Stimulated activated CD4-positive, alpha-beta T cell treated with anti-CD3 and anti-CD28 coated beads, Interleukin-4, amount 100 ng/mL, for 48 hours (primary cell): Measurements from ENCODE around the gene PRR5L.
"Not testable (repeated sequence)": the region's sequence is repeated elsewhere in the genome, so short reads cannot be mapped to it uniquely, and the experiment has no call there.

Experiments used
- DNase-seq, 2 donors: peaks; one replicate each; pipeline ENCODE4 v3.0.0-alpha.2; 2020; ENCODE audit warnings: low read depth in 2 of 2

The PRR5L gene

DNA sequence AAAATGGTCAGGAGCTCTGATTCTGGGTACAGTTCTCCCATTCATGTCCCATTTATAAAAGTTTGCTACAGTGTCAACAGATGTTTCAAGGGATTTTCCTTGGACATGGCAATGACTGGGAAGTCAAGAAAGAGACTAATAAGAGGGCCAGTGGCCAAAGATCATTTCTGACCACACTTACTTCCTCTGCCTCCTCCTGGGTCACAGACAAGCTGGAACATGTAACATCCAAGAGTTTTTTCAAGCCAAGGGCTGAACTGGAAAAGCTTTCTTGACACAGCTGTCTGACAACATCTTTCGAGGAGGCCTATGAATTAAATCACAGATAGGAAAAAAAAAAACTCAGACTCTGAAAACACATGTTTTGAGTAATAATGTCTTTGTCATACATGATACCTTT, 15.6 kb upstream of the PRR5L start:
- DNase-seq: no peak

DNA sequence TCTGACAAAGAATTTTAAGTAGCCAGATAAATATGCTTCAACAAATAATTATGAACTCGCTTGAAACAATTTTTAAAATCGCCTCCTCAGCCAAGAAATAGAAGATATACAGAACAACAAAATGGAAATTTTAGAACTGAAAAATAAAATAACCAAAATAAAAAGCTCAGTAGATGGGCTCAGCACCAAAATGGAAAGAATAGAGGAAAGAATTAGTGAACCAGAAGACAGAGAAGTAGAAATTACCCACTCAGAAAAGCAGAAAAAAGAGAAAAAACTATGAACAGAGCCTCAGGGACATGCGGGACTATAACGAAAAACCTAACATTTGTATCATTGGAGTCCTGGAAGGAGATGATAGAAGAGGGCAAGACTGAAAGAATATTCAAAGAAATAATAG, 14.2 kb upstream of the PRR5L start:
- DNase-seq: no peak

DNA sequence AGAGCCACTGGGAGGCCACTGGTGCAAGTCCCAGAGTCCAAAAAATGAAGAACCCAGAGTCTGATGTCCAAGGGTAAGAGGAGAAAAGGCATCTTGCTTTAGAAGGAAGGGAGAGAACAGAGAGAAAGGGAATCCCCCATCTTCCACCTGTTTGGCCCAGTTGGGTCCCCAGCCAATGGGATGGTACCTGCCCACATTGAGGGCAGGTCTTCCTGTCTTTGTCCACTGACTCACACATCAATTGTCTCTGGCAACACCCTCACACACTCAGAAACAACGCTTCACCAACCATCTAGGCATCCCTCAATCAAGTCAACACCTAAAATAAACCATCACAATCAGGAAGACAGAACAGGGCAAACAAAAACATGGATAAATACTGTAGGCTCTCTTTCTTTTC, 13.2 kb upstream of the PRR5L start:
- DNase-seq: no peak

DNA sequence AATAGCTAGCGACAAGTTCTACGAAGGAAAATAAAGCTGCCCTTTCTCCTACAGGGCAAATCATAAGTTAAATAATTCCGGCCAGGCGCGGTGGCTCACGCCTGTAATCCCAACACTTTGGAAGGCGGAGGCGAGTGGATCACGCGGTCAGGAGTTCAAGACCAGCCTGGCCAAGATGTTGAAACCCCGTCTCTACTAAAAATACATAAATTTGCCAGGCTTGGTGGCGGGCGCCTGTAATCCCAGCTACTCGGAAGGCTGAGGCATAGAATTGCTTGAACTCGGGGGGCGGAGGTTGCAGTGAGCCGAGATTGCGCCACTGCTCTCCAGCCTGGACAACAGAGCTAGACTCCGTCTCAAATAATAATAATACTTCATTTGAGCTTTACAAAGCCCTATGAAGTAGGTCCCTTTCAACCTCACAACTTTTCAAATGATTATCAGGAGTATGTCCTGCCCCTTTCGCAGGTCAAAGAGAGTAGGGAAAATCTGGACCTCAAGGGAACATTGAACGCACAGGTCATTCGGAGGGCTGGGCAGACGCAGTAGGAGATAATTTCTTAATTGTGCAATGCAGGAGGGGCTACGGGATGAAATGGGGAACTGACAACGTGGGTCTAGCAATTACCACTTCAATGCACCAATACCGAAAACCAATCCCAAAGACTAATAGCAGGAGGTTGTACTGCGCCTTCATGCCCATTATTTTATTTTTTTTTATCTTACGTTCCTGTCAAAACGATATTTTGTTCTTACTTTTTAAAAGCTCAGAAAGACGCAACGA, 7.5 kb upstream of the PRR5L start:
- DNase-seq: no peak

DNA sequence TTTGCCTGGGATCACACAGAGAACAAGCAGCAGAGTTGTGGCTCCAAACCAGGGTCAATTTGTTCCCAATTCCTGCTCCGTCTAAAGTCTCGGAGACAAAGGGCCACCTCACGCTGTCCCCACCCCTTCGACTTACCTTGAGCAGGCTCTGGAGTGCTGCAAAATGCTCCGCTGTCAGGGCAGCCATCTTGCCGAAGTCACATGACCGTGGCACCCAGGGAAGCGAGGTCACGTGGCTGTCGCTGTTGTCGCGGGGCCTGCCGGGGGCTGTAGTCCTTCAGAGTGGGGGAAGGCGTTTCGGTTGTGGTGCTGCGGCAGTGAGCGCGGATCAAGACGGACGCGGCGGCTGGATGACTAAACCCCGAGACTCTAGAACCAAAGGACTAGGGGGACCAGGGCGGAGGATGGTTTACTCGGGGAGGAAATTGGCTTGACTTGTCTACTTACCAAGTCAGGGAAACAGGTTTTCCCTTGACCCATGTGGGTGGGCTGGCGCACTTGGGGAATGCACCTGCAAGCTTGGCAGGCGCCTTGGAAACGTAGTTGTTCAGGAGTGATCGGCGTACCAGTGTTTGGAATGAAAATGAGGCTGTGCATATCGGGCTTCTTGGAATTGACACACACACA, 6.7 kb upstream of the PRR5L start, which contains the start of gene COMMD9:
Gene COMMD9 (minus strand): TSS at position 199 of the 627 bp plus-strand sequence. CDS start 12 bp downstream, at position 187.
- peak; percentile 88 to 95 for DNase-seq

DNA sequence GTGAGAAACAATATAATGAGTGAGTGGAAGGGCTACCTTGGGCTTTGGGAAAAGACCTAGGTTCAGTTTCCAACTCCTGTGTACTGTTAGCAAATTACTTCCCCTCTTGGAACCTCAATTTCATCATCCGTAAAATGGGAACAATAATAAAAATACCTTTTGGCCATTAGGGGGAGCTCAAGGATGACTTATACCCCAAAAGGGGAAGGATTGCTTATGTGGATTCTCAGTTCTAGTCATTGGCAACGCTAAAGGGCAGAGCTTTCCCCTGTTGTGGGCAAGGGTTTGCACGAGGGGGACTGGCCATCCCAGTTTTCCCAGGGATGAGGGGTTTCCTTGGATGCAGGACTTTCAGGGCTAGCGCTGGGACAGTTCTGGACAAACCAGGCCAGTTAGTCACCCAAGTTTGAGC, 3.8 kb upstream of the PRR5L start:
- no peak for DNase-seq

DNA sequence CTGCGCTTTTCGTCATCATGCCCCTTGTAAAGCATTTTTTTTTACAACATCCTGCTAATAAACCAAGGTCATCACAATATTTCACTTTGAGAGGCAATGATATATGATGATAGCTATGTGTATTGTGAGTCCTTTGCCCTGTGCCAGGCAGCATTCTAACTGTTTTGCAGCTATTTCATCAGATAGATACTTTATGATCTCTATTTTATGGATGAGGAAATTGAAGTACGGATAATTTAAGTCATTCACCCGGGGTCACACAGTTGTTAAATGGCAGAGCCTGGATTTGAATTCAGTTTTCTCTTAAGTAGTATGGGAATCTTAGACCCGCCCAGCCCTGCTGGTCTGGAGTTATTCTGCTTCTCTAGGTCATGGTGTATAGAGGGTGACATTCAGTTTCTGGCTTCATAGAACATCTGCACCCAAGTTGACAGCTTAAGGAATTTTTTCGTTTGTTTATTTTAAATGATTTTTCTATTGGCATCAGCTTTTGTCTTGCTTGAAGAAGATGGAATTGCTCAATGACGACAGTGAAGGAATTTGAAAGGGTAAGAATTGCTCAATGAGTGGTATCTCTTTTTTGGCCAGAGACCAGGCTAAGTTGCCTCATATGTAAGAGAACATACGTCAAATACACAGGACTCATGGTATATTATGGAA, 926 bp downstream of the PRR5L start:
- no peak for DNase-seq

DNA sequence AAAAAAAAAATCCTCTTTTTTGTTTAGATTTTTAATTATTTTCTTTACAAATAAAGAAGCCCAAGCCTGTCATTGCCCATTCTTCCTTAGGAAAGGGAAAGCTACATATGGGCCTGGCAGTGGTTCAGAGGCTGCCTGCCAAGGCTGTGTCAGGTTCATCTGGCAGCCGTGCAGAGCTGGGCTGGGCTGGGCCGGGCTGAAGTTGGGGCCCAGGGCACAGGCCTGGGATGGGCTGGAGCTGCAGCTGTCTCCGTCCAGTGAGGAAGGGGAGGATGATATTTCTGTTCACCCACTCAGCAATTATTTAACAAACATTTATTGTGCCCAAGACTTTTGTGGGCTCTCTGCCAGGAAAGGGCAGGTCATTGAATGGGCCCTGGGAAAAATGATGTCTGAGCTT, 4.6 kb downstream of the PRR5L start:
- DNase-seq: no peak

DNA sequence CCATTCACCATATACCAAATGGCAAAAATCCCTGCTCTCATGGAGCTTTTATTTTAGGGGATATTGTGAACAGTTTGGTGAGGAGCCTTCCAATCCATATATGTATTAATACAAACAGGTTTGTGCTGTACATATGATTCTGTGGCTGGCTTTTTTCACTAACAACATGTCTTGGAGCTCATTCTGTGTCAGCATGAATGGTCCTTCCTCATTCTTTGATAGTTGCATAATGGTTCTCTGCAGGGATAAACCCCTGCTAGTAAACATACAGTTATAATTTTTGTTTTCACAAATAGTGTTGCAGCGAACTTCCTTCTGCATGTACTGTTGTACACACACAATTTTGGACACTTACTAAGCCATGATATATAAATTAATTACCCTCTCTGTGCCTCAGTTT, 8.3 kb downstream of the PRR5L start:
- DNase-seq: no peak

DNA sequence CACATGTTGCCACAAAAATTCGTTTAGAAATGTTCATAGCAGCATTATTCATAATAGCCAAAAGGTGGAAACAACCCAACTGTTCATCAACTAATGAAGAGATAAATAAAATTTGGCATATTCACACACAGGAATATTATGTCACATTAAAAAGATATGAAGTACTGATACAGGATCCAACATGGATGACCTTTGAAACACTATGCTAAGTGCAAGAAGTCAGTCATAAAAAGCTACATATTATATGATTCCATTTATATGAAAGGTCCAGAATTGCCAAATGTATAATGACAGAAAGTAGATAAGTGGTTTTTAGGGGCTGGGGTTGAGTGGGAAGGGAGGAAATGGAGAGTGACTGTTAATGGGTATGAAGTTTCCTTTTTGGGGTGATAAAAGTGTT, 9.0 kb downstream of the PRR5L start:
- no peak for DNase-seq

DNA sequence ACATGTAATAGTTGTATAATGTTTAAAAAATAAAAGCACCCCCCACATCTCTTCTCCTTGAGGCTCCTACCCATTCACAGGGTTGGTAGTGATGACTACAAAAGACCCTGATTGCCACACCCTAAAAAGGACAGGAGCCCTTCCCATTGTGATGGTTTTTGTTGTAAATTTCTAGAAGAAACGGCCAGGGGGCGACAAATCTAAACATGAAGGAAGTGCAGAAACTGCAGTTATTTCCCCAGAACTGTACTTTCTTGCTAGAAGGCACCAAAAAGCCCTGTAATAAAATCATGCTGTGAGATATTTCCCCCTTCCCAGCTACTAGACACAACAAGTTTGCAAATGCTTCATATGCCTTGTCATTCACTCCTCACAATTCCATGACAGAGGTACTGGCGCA, 10.8 kb downstream of the PRR5L start:
- DNase-seq: no peak

DNA sequence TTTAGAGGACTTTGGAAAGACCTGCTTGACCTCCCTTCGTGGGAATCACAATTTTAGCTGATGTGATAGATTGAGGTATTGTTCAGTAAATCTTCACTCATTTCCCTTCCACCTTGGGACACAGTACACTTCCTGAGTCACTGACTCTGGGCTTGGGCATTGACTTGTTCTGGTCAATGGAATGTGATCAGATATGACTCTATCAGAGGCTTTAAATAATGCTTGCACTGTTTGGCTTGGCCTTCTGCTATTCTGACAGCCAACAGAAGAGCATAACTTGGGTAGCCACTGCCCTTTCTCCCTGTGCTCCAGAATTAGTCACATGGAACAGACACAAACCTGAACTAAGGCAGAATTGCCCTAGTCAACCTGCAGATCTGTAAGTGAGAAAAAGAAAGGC, 12.5 kb downstream of the PRR5L start:
- no peak for DNase-seq

DNA sequence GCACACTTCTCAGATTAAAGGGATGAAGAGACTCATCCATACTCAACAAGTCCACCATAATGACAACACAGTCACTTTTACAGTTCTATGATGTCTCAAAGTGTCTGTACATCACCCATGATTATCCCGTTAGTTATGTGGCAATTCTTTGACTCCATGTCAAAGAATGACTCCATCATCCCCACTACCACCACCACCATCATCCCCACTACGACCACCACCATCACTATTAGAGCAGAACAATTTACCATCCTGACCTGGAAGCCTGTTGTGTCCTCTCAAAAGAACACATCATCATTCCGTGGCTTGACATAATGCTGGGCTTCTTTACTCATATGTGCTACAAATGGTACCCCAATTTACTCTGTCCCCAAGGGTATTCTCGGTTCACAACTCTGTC, 13.7 kb downstream of the PRR5L start:
- no peak for DNase-seq

DNA sequence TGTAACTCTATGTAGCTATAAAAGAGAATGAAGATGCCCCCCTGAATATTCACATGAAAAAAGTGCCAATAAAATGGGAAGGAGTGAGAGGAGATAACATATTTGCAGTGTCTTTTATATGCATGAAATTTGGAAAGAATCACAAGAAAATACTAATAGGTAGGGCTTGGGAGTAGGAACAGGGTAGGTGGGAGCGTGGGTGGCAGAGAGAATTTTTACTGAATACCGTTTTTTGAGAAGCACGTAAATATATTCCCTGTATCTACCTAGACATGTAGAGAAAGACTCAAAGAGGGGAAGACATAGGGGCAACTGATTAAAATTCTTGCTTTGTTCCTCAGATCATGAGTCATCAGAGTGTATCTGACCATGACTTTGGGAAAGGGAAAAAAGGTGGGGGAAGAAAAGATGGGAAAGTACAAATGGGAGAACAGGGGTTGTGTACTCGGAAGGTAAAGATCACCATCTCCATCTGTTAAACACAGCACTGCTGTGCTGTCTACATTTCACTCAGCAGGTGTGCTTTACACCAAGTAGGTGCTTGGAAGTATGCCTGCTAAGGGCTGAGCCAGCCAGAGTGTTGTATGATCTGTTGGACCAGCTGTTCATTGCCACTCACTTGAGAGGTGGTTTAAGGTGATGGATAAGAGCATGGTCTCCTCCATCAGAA, 16.0 kb downstream of the PRR5L start:
- no peak for DNase-seq

DNA sequence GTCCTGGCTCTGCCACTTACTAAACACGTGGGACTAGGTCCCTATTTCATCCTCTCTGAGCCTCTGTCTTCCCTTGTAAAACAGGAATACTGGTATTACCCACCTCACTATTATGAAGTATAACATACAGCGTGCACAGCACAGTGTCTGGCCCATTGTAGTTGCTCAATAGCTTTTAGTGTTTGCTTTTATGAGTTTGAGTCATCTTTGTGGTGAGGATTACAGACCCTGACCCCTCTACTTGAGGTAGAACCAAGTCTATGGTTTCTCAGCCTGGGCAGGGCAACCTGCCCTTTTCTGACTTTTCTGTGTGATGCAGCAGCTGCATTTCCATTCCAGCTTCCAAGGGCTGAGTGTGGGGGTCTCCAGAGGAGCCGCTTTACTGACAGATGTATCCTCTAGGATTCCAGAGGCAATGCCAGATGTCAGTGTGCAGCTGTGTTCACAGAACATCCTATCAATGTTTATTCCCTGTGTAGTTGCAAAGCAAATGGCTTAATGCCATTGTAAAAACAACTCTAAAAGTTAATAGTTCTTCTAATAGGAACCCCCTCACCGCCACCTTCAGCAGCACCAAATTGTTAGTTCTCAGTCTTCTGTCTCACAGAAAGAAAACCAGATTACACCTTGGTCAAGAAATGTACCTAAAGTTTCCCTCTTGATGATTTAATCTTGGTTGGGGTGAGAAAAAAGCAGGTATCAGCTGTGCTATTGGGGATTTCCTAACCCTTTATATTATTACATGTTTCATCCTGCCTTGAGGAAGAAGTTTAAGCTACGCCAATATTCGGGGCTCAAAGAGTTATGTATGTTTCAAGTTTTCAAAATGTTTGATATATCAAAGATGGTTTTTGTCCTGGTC, 16.8 kb downstream of the PRR5L start:
- DNase-seq: no peak

DNA sequence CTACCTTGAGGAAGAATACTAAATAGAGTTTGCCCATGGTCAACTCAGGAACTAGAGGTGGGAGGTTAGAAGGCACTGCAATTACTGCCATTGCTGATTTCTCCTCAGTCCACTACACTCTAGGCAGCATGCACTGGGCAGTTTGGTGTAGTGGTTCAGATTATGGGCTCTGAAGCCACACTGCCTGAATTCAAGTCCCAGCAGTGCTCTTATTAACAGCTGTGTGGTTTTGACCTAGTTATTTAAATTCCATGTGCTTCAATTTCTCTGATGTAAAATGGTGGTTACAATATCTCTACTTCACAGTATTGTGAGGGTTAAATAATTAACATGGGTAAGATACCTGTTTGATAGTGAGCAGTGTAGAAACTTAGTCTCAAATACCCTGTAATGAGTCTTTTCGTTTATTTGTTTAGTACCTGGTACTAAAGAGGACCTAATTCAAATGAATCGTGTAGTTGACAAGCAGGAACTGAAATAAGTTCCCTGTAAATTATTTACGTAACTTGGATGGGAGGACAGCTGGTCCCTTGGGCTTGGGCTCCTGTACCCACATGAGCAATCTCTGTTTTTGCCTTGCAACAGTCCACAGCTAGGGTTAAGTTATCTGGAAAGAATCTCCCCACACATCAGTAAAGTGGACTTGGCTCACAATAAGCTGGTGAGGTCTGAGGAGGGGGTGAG, 17.8 kb downstream of the PRR5L start:
- DNase-seq: no peak

DNA sequence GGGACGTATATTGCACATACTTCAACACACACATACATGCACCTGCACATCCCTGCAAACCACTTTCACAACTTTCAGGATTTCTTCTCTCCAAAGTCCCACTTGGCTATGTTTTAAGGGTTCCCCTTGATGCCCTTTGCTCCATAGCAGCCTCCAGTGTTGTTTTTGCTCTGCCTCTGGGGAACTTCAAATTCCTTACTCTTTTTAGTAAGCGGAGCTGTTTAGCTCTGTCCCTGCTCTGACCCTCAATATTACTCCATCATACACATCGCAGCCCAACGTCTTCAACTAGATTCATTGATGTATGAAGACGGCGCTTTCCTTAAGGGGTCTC, 18.3 kb downstream of the PRR5L start:
- DNase-seq: no peak

DNA sequence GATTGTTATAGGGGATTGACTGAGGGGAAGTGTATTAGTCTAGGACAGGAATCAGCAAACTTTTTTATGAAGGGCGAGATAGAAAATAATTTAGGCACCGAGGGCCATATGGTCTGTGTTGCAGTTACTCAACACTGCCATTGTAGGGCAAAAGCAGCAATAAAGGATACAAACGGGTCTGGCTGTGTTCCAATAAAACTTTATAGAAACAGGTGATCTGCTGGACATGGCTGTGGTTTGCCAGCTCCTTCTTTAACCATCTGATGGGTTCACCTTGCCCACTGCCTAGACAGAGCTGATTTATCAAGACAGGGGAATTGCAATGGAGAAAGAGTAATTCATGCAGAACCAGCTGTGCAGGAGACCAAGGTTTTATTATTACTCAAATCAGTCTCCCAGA, 20.0 kb downstream of the PRR5L start:
- DNase-seq: no peak

DNA sequence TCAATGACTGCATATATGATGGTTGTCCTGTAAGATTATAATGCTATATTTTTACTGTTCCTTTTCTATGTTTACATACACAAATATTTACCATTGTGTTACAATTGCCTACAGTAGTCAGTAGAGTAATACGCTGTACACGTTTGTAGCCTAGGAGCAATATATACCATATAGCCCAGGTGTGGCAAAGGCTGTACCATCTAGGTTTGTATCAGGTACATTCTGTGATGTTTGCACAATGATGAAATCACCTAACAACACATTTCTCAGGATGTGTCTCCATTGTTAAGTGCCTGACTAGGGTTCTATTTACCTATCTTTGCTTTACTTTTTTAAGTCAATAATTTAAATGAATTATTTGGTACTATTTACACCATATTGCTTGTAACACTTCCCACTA, 21.9 kb downstream of the PRR5L start:
- DNase-seq: no peak

DNA sequence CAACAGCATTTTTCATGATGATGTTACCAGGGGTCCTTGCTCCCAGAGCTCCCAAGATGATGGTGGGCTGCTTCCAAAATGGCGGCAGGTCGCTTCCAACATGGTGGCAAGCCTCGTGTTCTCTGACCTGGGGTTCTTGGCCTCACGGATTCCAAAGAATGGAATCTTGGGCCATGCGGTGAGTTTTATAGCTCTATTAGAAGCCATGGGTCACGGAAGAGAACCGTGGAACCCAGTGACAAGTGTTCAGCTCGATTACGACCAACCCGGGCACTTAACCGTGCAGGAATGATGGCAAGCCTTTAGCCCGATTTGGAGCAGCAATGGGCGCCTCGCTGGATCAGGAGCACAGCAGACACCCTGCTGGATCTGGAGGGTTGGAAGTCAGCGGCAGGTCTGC, 28.9 kb downstream of the PRR5L start:
- DNase-seq: not testable (repeated sequence)

DNA sequence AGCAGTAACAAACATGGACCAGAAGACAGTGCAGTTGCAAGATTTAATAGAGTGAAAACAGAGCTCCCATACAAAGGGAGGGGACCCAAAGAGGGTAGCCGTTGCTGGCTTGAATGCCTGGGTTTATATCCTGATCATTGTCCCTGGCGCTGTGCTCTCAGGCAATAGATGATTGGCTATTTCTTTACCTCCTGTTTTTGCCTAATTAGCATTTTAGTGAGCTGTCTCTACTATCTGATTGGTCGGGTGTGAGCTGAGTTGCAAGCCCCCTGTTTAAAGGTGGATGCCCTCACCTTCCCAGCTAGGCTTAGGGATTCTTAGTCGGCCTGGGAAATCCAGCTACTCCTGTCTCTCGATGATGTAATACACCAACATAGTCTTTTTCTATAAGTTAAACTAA, 29.3 kb downstream of the PRR5L start:
- DNase-seq: not testable (repeated sequence)
